ENCODE data around the gene MYO6. TPM values are rescaled to one million over a fixed set of nuclear protein-coding genes. Genes with fewer than 3 reads are reported as not detected.

Gene MYO6
- total RNA-seq, 2 experiments from 2014 or later: 6.1 to 6.4 TPM

- H3K4me3 Mint-ChIP-seq: no peak overlapping the region
- H3K27me3 Mint-ChIP-seq: no peaks in the 10 kb centered on the region
- no peak for DNase-seq
- no peaks in the 10 kb centered on the region for H3K4me1 Mint-ChIP-seq (ENCODE audit: low read depth)
- H3K36me3 Mint-ChIP-seq: no peaks in the 10 kb centered on the region
- ChIA-PET CTCF (no interaction called here), POLR2A (no interaction called here)
- intact Hi-C loops (cut with micrococcal nuclease): no loop called here
- H3K27ac Mint-ChIP-seq: no peak overlapping the region
- no peaks in the 10 kb centered on the region for H3K9me3 Mint-ChIP-seq
Observed at GRCh38 chr6:75843396-75843795, 94.4 kb downstream of the MYO6 start.

DNA sequence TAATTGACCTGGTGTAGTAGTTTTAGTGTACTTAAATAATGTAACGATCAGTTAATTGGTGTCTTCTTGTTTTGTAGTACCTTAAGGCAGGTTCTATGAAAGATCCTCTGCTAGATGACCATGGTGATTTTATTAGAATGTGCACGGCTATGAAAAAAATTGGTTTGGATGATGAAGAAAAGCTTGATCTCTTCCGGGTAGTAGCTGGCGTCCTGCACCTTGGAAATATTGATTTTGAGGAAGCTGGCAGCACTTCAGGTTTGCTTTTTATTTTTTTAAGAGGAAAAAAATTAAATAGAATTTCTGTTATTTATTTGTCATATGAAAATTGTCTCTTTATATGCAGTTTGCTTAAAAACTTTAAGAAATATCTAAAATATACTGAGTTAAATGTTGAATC, 99.2 kb downstream of the MYO6 start:
- Mint-ChIP-seq H3K27ac (no peak overlapping the region), H3K36me3 (no peaks in the 10 kb centered on the region), H3K27me3 (no peaks in the 10 kb centered on the region), H3K4me1 (ENCODE audit: low read depth) (no peaks in the 10 kb centered on the region), H3K4me3 (no peak overlapping the region), H3K9me3 (no peaks in the 10 kb centered on the region)
- POLR2A ChIA-PET: no interaction called here
- intact Hi-C loops (cut with micrococcal nuclease): no loop called here
- DNase-seq: no peak
- CTCF ChIA-PET: no interaction called here

DNA sequence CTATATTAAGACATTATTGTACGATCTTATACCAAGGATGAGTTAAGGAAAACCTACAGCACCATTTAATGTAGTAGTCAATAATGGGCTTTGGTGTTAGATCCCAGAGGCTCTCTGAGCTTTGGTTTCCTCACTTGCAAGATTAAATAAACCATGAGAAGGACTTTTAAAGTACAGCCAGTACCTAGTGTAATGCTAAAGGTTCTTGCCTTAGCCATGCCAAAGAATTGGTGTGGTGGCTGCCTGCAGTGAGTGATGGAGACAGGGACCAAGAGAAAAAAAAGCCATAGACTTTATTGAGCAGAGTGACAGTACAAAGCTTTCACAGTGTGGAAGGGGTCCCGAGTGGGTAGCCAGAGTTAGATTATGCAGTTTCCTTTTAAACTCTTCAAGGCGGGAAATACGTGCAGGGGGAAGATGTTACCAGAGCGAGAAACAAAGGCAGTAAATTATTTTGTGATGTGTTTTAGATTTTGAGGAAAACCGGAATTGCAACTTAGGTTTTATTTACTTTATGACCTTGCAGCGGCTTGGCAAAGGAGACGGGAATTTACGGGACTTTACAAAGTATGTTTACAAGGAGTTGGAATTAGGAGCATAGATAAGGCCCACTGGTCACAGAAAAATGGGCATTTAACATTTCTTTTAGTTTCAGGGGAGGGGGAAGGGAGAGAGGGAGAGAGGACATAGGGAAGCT, 100.4 kb downstream of the MYO6 start:
- H3K27ac Mint-ChIP-seq: no peak overlapping the region
- POLR2A ChIA-PET: no interaction called here
- no peak overlapping the region for H3K4me3 Mint-ChIP-seq
- H3K27me3 Mint-ChIP-seq: no peaks in the 10 kb centered on the region
- H3K9me3 Mint-ChIP-seq: no peaks in the 10 kb centered on the region
- DNase-seq: no peak
- intact Hi-C loops (cut with micrococcal nuclease): no loop called here
- CTCF ChIA-PET: no interaction called here
- no peaks in the 10 kb centered on the region for H3K4me1 Mint-ChIP-seq (ENCODE audit: low read depth)
- no peaks in the 10 kb centered on the region for H3K36me3 Mint-ChIP-seq

GRCh38 chr6:75850026-75850833, 101.2 kb downstream of the MYO6 start:
- POLR2A ChIA-PET: no interaction called here
- Mint-ChIP-seq H3K9me3 (no peaks in the 10 kb centered on the region), H3K36me3 (no peaks in the 10 kb centered on the region), H3K4me1 (ENCODE audit: low read depth) (no peaks in the 10 kb centered on the region), H3K27ac (no peak overlapping the region), H3K27me3 (no peaks in the 10 kb centered on the region), H3K4me3 (no peak overlapping the region)
- no peak for DNase-seq
- intact Hi-C loops (cut with micrococcal nuclease): no loop called here
- CTCF ChIA-PET: no interaction called here

DNA sequence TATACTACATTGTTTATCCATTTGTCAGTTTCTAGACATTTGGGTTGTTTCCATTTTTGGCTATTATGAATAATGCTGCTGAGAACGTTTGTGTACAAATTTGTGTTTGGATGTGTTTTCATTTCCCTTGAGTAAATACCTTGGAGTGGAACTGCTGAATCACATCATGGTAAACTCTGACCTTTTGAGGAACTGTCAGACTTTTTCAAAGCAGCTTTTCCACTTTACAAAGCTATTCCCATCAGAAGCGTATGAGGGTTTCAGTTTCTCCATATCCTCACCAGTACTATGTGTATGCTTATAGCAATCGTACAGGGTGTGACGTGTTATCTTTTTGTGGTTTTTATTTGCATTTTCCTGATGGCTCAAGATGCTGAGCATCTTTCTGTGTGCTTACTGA, 103.7 kb downstream of the MYO6 start:
- intact Hi-C loops (cut with micrococcal nuclease): no loop called here
- no peaks in the 10 kb centered on the region for H3K36me3 Mint-ChIP-seq
- no peak overlapping the region for H3K27ac Mint-ChIP-seq
- no peaks in the 10 kb centered on the region for H3K27me3 Mint-ChIP-seq
- no peak overlapping the region for H3K4me3 Mint-ChIP-seq
- no peak for DNase-seq
- POLR2A ChIA-PET: no interaction called here
- CTCF ChIA-PET: interaction anchor here (1.0 kb wide), 1 partner anchor 36 kb away, joined by 3 read pairs; no protein-coding TSS in a partner anchor
- H3K9me3 Mint-ChIP-seq: no peaks in the 10 kb centered on the region
- H3K4me1 Mint-ChIP-seq (ENCODE audit: low read depth): no peaks in the 10 kb centered on the region

DNA sequence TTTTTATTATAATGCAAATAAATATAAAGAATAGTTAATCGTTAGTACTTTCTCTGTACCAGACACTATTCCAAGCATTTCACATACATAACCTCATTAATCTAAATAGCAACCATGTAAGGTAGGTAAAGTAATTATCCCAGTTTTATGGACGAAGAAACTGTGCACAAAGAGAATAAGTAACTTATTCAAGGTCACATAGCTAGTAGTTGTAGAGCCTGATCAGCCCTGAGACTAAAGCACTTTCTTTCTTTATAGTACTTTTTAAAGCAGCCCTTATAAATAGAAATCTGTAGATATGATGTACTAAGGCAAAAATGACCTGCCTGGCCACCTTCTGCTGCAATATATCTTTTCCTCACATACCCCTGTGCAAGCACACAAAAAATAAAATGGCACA, 104.8 kb downstream of the MYO6 start:
- intact Hi-C loops (cut with micrococcal nuclease): no loop called here
- H3K27ac Mint-ChIP-seq: no peak overlapping the region
- no peaks in the 10 kb centered on the region for H3K27me3 Mint-ChIP-seq
- H3K36me3 Mint-ChIP-seq: no peaks in the 10 kb centered on the region
- POLR2A ChIA-PET: no interaction called here
- no peaks in the 10 kb centered on the region for H3K9me3 Mint-ChIP-seq
- H3K4me1 Mint-ChIP-seq (ENCODE audit: low read depth): no peaks in the 10 kb centered on the region
- CTCF ChIA-PET: interaction anchor here (1.2 to 2.5 kb wide), 2 partner anchors 23 to 39 kb away, joined by 3 to 9 read pairs; no protein-coding TSS in a partner anchor
- no peak for DNase-seq
- no peak overlapping the region for H3K4me3 Mint-ChIP-seq

DNA sequence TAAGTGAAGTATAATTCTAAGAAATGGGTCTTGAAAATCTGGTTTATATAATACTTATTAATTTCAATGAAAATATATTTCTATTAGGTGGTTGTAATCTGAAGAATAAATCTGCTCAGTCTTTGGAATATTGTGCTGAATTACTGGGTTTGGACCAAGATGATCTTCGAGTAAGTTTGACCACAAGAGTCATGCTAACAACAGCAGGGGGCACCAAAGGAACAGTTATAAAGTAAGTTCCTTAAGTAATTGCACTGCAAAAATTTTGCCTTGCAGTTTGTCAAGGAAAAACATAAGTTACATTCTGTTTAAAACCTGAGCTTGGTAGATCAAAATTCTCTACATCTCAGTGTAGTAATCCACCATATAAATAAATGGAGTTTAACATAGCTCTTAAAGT, 106.0 kb downstream of the MYO6 start:
- no peak for DNase-seq
- H3K27ac Mint-ChIP-seq: no peak overlapping the region
- H3K27me3 Mint-ChIP-seq: no peaks in the 10 kb centered on the region
- H3K4me1 Mint-ChIP-seq (ENCODE audit: low read depth): no peaks in the 10 kb centered on the region
- intact Hi-C loops (cut with micrococcal nuclease): no loop called here
- H3K4me3 Mint-ChIP-seq: no peak overlapping the region
- peaks cover 3% of the 10 kb centered on the region for H3K36me3 Mint-ChIP-seq
- CTCF ChIA-PET: interaction anchor here (0.6 to 2.5 kb wide), 3 partner anchors 15 to 63 kb away, joined by 3 to 9 read pairs (median 3); no protein-coding TSS in a partner anchor
- no peaks in the 10 kb centered on the region for H3K9me3 Mint-ChIP-seq
- POLR2A ChIA-PET: no interaction called here

DNA sequence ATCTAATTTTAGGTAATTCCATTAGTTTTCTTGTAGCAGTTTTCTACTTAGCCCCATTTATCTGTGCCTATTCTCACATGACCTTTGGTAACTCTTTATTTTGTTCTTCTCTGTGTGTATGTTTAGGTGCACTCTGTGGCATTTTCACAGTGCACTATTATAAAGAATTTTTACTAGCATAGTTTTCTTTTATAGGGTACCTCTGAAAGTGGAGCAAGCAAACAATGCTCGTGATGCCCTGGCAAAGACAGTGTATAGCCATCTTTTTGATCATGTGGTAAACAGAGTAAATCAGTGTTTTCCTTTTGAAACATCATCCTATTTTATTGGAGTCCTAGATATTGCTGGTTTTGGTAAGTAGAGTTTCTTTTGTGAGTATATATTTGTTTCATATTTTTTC, 107.9 kb downstream of the MYO6 start:
- H3K27me3 Mint-ChIP-seq: no peaks in the 10 kb centered on the region
- no peak overlapping the region for H3K27ac Mint-ChIP-seq
- no peak for DNase-seq
- POLR2A ChIA-PET: no interaction called here
- no peak overlapping the region for H3K4me3 Mint-ChIP-seq
- no peaks in the 10 kb centered on the region for H3K9me3 Mint-ChIP-seq
- H3K36me3 Mint-ChIP-seq: peaks cover 3% of the 10 kb centered on the region
- H3K4me1 Mint-ChIP-seq (ENCODE audit: low read depth): no peaks in the 10 kb centered on the region
- CTCF ChIA-PET: interaction anchor here (1.0 kb wide), 1 partner anchor 37 kb away, joined by 5 read pairs; no protein-coding TSS in a partner anchor
- intact Hi-C loops (cut with micrococcal nuclease): no loop called here

- CTCF ChIA-PET: interaction anchor here (1.2 kb wide), 1 partner anchor 18 kb away, joined by 3 read pairs; no protein-coding TSS in a partner anchor
- intact Hi-C loops (cut with micrococcal nuclease): no loop called here
Observed at GRCh38 chr6:75863001-75863400, 114.0 kb downstream of the MYO6 start.

DNA sequence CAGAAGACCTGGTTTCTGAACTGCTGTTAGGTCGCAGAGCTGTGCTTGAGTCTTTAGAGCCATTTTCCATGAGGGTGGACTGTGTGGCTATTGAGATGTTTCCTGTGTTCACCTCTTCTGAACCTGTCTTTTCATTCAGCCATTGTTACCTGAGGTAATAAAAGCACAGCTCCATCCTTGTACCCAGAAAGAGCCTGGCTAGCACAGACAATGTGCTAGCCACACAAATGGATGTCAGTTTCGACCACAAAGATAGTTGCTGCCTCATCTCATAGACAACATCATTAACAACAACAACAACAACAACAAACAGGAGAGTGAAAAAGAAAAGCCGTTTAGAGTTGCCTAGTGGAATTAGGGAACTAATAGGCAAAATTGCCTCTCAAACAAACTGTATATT, 114.7 kb downstream of the MYO6 start:
- Mint-ChIP-seq H3K27me3 (no peaks in the 10 kb centered on the region), H3K4me3 (no peak overlapping the region), H3K27ac (no peak overlapping the region), H3K9me3 (no peaks in the 10 kb centered on the region), H3K36me3 (peaks cover 3% of the 10 kb centered on the region), H3K4me1 (ENCODE audit: low read depth) (no peaks in the 10 kb centered on the region)
- intact Hi-C loops (cut with micrococcal nuclease): no loop called here
- ChIA-PET POLR2A (no interaction called here), CTCF (no interaction called here)
- DNase-seq: no peak

More at GRCh38 chr6:75863001-75863400, 114.0 kb downstream of the MYO6 start:
- no peaks in the 10 kb centered on the region for H3K27me3 Mint-ChIP-seq
- peaks cover 3% of the 10 kb centered on the region for H3K36me3 Mint-ChIP-seq
- no peak overlapping the region for H3K27ac Mint-ChIP-seq
- H3K4me1 Mint-ChIP-seq (ENCODE audit: low read depth): no peaks in the 10 kb centered on the region
- POLR2A ChIA-PET: no interaction called here
- H3K4me3 Mint-ChIP-seq: no peak overlapping the region
- H3K9me3 Mint-ChIP-seq: no peaks in the 10 kb centered on the region
- DNase-seq: no peak

DNA sequence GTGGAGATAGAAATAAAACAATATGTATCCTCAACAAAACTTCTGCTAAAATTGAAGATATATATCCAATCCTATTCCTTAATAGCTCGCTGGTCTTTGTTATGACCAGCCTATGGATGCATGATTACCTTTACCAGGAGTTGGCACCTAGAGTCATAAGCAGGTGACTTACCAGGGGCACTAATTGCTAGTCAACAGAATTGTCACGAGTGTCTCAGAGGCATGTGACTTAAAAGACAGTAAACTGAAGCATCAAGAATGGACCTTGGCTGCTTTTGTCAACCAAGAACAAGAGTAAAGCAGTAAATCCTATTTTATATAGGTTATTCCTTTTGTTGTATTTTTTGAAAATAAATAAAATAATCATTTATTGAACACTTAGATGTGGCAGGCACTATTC, 115.4 kb downstream of the MYO6 start:
- peaks cover 3% of the 10 kb centered on the region for H3K36me3 Mint-ChIP-seq
- no peak overlapping the region for H3K4me3 Mint-ChIP-seq
- H3K4me1 Mint-ChIP-seq (ENCODE audit: low read depth): no peaks in the 10 kb centered on the region
- no peak for DNase-seq
- H3K27me3 Mint-ChIP-seq: no peaks in the 10 kb centered on the region
- ChIA-PET CTCF (no interaction called here), POLR2A (no interaction called here)
- no peaks in the 10 kb centered on the region for H3K9me3 Mint-ChIP-seq
- intact Hi-C loops (cut with micrococcal nuclease): no loop called here
- no peak overlapping the region for H3K27ac Mint-ChIP-seq

GRCh38 chr6:75870389-75870788, 121.3 kb downstream of the MYO6 start:
- POLR2A ChIA-PET: no interaction called here
- Mint-ChIP-seq H3K27ac (no peak overlapping the region), H3K4me3 (no peak overlapping the region), H3K4me1 (ENCODE audit: low read depth) (no peaks in the 10 kb centered on the region), H3K36me3 (no peaks in the 10 kb centered on the region), H3K27me3 (no peaks in the 10 kb centered on the region), H3K9me3 (no peaks in the 10 kb centered on the region)
- DNase-seq: no peak
- intact Hi-C loops (cut with micrococcal nuclease): no loop called here
- CTCF ChIA-PET: no interaction called here

- ChIA-PET POLR2A (no interaction called here), CTCF (interaction anchor here (10.9 kb wide), 1 partner anchor 19 kb away, joined by 74 read pairs; no protein-coding TSS in a partner anchor)
- Mint-ChIP-seq H3K27ac (no peak overlapping the region), H3K4me1 (ENCODE audit: low read depth) (no peaks in the 10 kb centered on the region), H3K4me3 (no peak overlapping the region), H3K9me3 (no peaks in the 10 kb centered on the region), H3K27me3 (no peaks in the 10 kb centered on the region), H3K36me3 (no peaks in the 10 kb centered on the region)
- DNase-seq: no peak
- intact Hi-C loops (cut with micrococcal nuclease): no loop called here
Observed at GRCh38 chr6:75874224-75874623, 125.2 kb downstream of the MYO6 start.
